ES-I3 (cell line): ENCODE data around the gene ZNF808.
"Not testable (repeated sequence)": the region's sequence is repeated elsewhere in the genome, so short reads cannot be mapped to it uniquely, and the experiment has no call there.

ENCODE experiments used
- H3K36me3 ChIP-seq: 2 replicates; pipeline ENCODE4 v1.6.1; 2013; ENCODE audit warnings: mild to moderate bottlenecking, low read length, control low read depth, moderate library complexity; ENCODE audit not compliant: insufficient read depth
- H3K4me1 ChIP-seq: 2 replicates; pipeline ENCODE4 v1.6.1; 2013; ENCODE audit warnings: mild to moderate bottlenecking, control low read depth, low read length; ENCODE audit not compliant: insufficient read depth
- H3K9ac ChIP-seq: 2 replicates; pipeline ENCODE4 v1.6.1; 2013; ENCODE audit warnings: low read depth, mild to moderate bottlenecking, low read length, moderate library complexity
- H3K9me3 ChIP-seq: 2 replicates; pipeline ENCODE4 v1.6.1; 2013; ENCODE audit warnings: mild to moderate bottlenecking, low read length, moderate library complexity; ENCODE audit not compliant: control insufficient read depth, insufficient read depth

Gene ZNF808

DNA sequence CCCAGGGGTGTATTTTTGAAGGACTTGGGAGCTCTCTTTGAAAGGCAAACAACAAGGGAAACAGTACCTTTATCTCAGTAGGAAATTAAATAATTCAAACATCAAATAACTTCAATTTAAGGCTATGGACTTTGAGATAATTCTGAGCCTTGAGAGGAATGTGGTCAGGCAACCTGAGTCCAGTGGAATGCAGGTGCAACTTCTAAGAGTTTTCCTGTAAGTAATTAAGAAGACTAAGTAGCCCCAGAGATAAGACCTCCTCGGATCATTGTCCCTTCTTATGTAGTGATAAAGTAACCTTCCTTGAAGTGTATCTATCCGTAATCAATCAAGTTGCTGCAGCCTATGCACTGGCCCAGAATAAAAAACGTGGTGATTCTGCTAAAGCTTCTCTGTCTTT is 71.8 kb downstream of the ZNF808 start:
- Histone ChIP-seq H3K9me3 (no peaks in the 10 kb centered on the region; the same call in 1 of the 2 replicates), H3K4me1 (no peaks in the 10 kb centered on the region), H3K9ac (no peak overlapping the region), H3K36me3 (peaks cover 10% of the 10 kb centered on the region; the same call in 1 of the 2 replicates)

DNA sequence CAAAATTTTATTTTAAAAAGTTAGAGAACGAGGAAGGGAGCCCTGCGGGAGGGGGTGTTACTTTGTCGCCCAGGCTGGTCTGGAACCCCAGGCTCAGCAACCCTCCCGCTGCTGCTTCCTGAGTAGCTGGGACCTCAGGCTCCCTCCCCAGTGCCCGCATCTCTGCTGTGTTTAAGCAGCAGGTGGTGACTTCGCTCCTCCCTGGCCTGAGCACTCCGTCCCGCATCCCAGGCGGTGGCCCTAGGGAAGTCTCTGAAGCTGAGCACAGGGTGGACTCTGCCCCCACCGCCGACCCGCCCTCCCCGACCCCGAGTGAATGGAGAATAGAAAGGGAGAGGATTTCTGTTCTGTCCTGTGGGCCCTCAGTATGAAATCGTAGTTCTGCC is 73.2 kb downstream of the ZNF808 start:
- Histone ChIP-seq H3K4me1 (no peaks in the 10 kb centered on the region), H3K9ac (peak overlapping the region; percentile 79), H3K36me3 (peaks cover 9% of the 10 kb centered on the region; the same call in 1 of the 2 replicates), H3K9me3 (no peaks in the 10 kb centered on the region; the same call in 1 of the 2 replicates)

DNA sequence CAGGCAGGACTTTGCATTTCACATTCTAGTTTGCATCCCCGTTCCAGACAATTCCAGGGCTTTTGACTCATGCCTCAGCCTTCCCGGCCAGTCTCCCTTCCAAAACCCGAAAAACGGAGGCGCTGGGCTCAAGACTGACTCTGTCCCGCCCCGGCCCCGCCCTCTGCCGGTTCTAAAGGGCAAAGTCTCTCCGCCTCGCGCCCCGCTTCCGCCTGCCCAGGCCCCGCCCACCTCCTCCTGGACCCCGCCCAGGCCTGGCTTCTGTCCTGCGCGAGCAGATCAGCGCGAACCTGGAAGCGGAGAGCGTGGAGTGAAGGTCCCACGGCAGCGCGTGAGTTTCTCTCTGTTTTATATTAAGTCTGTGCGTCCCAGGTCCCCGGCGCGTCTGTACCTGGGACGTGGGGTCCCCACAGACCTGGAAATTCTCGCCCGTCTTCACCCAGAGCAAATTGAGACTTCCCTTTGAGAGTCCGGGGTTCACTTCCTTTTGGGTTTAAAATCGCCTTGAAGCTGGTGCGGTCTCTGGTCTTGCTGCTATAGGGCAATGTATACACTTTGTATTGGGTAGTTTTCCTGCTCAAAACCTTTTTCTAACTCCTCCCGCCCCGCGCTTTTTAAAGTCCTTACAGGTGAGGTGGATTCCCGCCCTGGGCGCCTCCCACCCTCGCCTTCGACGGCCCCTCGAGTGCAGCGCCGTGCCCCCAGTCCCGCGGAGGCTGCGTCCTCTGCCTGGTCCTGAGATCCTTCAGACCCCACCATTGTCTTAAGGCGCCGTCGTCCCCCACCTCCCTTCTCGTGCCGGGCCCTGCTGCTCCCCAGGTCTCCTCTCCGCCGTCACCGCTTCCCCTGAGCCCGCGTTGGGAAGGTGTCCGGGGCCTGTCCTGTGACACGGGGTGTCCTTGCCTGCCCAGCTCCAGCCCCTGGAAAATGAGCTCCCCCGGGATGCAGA is 73.8 kb downstream of the ZNF808 start:
- Histone ChIP-seq H3K9me3 (no peaks in the 10 kb centered on the region; the same call in 1 of the 2 replicates), H3K9ac (peak overlapping the region; percentile 79), H3K4me1 (no peaks in the 10 kb centered on the region), H3K36me3 (peaks cover 4% of the 10 kb centered on the region; the same call in 1 of the 2 replicates)

DNA sequence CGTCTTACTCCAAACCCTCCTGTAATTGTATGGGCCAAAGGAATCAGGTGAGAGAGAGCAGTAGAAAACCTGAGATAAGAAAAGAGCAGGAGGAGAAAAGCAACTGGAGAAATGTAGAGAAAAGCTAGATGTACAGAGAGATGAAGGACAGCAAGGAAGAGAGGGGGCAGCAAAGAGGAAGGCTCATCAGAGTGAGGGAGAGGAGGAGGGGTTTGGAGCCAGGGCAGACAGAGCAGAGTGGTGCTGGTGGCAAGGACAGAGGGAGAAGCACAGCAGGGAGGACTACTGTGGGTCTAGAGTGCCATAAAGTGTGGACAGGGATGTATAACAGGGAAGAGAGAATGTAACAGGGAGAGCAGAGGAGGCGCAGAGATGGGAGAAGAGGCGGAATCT is 74.5 kb downstream of the ZNF808 start:
- H3K36me3 ChIP-seq, H3K9me3 ChIP-seq, H3K4me1 ChIP-seq: not testable (repeated sequence)
- H3K9ac ChIP-seq = peak overlapping the region; percentile 79; the same call in 1 of the 2 replicates

DNA sequence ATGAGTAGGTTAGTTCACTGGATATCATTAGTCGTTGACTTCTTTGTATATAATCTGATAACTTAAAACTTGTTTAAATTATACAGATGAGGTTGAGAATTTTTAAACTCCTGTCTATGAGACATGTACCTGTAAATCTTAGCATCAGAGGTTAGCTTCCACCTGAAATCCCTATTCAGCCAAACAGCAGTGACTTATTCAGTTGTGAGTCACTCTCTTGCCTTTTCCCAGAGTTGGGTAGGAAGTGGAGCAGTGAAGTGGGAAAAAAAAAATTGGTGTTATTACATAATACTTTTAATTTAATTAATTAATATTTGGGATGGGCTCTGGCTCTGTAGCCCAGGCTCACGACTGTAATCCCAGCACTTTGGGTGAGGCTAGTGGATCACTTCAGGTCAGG is 75.5 kb downstream of the ZNF808 start:
- no peaks in the 10 kb centered on the region for H3K4me1 ChIP-seq
- no peaks in the 10 kb centered on the region for H3K36me3 ChIP-seq
- no peaks in the 10 kb centered on the region for H3K9me3 ChIP-seq
- H3K9ac ChIP-seq = no peak overlapping the region

DNA sequence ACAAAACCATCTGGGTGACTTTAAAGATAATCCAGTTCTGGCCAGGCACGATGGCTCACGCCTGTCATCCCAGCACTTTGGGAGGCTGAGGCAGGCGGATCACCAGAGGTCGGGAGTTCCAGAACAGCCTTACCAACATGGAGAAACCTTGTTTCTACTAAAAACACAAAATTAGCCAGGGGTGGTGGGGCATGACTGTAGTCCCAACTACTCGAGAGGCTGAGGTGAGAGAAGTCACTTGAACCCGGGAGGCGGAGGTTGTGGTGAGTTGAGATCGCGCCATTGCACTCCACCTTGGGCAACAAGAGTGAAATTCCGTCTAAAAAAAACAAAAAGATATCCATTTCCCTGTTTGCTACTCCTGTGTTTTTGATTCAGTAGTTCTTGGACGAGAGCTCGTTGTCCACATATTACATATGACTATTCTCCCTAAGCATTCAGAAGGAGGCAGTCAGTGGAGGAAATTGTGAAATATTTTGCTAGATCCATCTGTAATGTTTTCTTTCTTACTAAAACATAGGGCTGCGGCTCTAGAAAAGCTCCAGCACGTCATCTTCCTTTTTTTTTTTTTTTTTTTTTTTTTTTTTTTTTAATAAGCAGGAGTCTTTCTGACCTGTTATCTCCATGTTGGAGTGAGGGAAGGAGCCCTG is 76.2 kb downstream of the ZNF808 start:
- no peaks in the 10 kb centered on the region for H3K9me3 ChIP-seq
- no peaks in the 10 kb centered on the region for H3K4me1 ChIP-seq
- H3K36me3 ChIP-seq = no peaks in the 10 kb centered on the region
- H3K9ac ChIP-seq = no peak overlapping the region
